ENCODE measurements around the gene CLEC4C. TPM values are rescaled to one million over a fixed set of nuclear protein-coding genes. Genes with fewer than 3 reads are reported as not detected.

The CLEC4C gene
- total RNA-seq, 3 donors from 2014 or later, result not detected

DNA sequence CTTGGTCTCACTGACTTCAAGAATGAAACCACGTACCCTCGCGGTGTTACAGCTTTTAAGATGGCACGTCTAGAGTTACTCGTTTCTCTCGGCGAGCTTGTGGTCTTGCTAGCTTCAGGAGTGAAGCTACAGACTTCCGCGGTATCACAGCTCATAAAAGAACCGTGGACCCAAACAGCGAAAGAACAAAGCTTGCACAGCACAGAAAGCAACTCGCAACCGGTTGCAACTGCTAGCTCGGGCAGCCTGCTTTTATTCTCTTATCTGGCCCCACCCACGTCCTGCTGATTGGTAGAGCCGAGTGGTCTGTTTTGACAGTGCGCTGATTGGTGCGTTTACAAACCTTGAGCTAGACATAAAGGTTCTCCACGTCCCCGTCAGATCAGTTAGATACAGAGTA is 4.2 kb upstream of the CLEC4C start:
- no peak for ATAC-seq
- intact Hi-C loops (cut with DNase I, micrococcal nuclease), result no loop called here
- Histone ChIP-seq H3K4me1 (ENCODE audit: low read depth) (no peaks in the 10 kb centered on the region), H3K9me3 (no peaks in the 10 kb centered on the region), H3K36me3 (ENCODE audit: low read depth) (no peaks in the 10 kb centered on the region), H3K4me3 (no peak overlapping the region)
- TF ChIP-seq, protein P1, sequence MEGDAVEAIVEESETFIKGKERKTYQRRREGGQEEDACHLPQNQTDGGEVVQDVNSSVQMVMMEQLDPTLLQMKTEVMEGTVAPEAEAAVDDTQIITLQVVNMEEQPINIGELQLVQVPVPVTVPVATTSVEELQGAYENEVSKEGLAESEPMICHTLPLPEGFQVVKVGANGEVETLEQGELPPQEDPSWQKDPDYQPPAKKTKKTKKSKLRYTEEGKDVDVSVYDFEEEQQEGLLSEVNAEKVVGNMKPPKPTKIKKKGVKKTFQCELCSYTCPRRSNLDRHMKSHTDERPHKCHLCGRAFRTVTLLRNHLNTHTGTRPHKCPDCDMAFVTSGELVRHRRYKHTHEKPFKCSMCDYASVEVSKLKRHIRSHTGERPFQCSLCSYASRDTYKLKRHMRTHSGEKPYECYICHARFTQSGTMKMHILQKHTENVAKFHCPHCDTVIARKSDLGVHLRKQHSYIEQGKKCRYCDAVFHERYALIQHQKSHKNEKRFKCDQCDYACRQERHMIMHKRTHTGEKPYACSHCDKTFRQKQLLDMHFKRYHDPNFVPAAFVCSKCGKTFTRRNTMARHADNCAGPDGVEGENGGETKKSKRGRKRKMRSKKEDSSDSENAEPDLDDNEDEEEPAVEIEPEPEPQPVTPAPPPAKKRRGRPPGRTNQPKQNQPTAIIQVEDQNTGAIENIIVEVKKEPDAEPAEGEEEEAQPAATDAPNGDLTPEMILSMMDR (IDR thresholded peaks at IDR 0.05), result no peak
- no peak for DNase-seq

DNA sequence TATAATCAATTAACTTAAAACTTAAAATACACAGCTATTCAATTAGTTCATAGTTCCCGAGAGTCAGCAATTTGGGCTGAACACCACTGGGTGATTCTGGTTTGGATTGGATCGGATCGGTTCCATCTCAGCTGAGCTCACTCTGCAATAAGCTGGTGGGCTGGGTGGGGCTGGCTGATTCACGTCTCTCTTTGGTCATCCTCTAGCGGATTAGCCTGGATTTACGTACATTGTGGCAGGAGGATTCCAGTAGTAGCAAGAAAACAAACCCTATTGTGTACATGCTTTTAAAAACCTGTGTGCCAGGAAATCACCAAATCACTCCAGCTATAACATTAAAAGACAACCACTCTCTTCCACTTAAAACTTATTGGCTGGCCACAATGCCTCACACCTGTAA is 3.2 kb upstream of the CLEC4C start:
- no peak overlapping the region for H3K4me3 ChIP-seq
- no peak for DNase-seq
- no peaks in the 10 kb centered on the region for H3K36me3 ChIP-seq (ENCODE audit: low read depth)
- intact Hi-C loops (cut with DNase I, micrococcal nuclease), result no loop called here
- H3K4me1 ChIP-seq (ENCODE audit: low read depth), result no peaks in the 10 kb centered on the region
- TF ChIP-seq, protein P1 (IDR thresholded peaks at IDR 0.05), result no peak
- no peak for ATAC-seq
- no peaks in the 10 kb centered on the region for H3K9me3 ChIP-seq

DNA sequence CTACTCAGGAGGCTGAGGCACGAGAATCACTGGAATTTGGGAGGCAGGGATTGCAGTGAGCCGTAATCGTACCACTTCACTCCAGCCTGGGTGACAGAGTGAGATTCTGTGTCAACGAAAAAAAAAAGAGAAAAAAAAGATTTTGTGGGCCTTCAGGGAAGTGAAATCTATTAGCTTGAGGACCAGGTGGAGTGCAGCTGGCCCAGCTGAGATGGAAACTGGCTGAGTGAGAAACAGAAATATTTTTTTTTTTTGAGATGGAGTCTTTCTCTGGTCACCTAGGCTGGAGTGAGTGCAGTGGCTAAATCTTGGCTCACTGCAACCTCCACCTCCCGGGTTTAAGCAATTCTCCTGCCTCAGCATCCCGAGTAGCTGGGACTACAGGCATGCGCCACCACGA is 2.3 kb upstream of the CLEC4C start:
- no peaks in the 10 kb centered on the region for H3K9me3 ChIP-seq
- no peak overlapping the region for H3K4me3 ChIP-seq
- H3K36me3 ChIP-seq (ENCODE audit: low read depth), result no peaks in the 10 kb centered on the region
- ATAC-seq, result no peak
- intact Hi-C loops (cut with DNase I, micrococcal nuclease), result no loop called here
- no peak for DNase-seq
- TF ChIP-seq, protein P1 (IDR thresholded peaks at IDR 0.05), result no peak
- H3K4me1 ChIP-seq (ENCODE audit: low read depth), result no peaks in the 10 kb centered on the region

DNA sequence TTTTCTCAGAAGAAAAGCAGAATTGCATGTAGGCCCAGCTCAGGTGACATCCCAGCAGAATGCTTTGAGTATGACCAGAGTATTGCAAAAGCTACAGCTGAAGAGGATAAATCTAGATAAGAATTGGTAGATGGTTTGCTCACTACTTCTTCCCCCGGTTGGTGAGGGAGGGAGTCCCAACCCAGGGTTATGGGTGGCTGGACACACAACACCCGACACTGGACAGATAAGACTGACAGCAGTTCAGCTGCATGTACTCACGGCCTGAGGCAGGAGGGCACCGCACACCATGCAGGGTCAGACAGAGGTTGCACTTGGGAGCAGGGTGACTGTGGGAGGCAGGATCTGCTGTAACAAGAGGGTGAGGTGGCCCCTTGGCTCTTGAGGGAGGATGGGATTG is 1.7 kb upstream of the CLEC4C start:
- DNase-seq, result no peak
- TF ChIP-seq, protein P1 (IDR thresholded peaks at IDR 0.05), result no peak
- intact Hi-C loops (cut with DNase I, micrococcal nuclease), result no loop called here
- Histone ChIP-seq H3K36me3 (ENCODE audit: low read depth) (no peaks in the 10 kb centered on the region), H3K4me3 (no peak overlapping the region), H3K9me3 (no peaks in the 10 kb centered on the region), H3K4me1 (ENCODE audit: low read depth) (no peaks in the 10 kb centered on the region)
- no peak for ATAC-seq

DNA sequence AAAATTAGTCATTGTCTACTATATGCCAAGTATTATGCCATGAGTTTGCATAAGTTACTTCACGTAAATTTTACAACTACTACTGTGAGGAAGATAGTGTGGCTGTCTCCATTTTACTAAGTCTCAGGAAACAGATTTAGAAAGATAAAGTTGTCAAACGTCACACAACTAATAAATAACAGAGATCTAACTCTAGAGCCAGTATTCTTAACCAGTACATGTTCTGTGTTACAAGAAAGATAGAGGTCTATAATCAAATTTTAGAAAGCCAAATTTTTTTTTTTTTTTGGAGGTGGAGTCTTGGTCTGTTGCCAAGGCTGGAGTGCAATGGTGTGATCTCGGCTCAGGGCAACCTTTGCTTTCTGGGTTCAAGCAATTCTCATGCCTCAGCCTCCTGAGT is 14.2 kb downstream of the CLEC4C start:
- no peak overlapping the region for H3K4me3 ChIP-seq
- intact Hi-C loops (cut with DNase I, micrococcal nuclease), result no loop called here

More for the DNA sequence above, 14.2 kb downstream of the CLEC4C start:
- Histone ChIP-seq H3K36me3 (ENCODE audit: low read depth) (no peaks in the 10 kb centered on the region), H3K9me3 (no peaks in the 10 kb centered on the region), H3K4me1 (ENCODE audit: low read depth) (no peaks in the 10 kb centered on the region)
- DNase-seq, result no peak
- TF ChIP-seq, protein P1 (IDR thresholded peaks at IDR 0.05), result no peak
- no peak for ATAC-seq
